Activated CD4-positive, CD25-positive, alpha-beta regulatory T cell treated with anti-CD3 and anti-CD28 coated beads, Interleukin-2, amount 50 U/mL, for 72 hours (primary cell): Measurements from ENCODE around the gene ANO1.

ENCODE experiments used
- DNase-seq: peaks from one replicate; pipeline ENCODE4 v3.0.0; 2021

The ANO1 gene

GRCh38 chr11:70099578-70100279 is 21.6 kb downstream of the ANO1 start:
- DNase-seq: no peak

- DNase-seq: no peak
Measured at GRCh38 chr11:70100280-70100603, 22.1 kb downstream of the ANO1 start.

- DNase-seq: no peak
Measured at GRCh38 chr11:70100791-70101190, 22.7 kb downstream of the ANO1 start.

GRCh38 chr11:70103256-70103975 is 25.3 kb downstream of the ANO1 start:
- no peak for DNase-seq

GRCh38 chr11:70104419-70104818 is 26.3 kb downstream of the ANO1 start:
- no peak for DNase-seq

- no peak for DNase-seq
Measured at GRCh38 chr11:70104961-70105360, 26.8 kb downstream of the ANO1 start.

- no peak for DNase-seq
Measured at GRCh38 chr11:70105369-70105754, 27.2 kb downstream of the ANO1 start.

GRCh38 chr11:70105755-70106571 is 27.8 kb downstream of the ANO1 start:
- DNase-seq: no peak

GRCh38 chr11:70106757-70107156 is 28.6 kb downstream of the ANO1 start:
- DNase-seq: no peak

- no peak for DNase-seq
Measured at GRCh38 chr11:70107191-70107590, 29.1 kb downstream of the ANO1 start.

GRCh38 chr11:70107756-70108155 is 29.6 kb downstream of the ANO1 start:
- no peak for DNase-seq

- DNase-seq: no peak
Measured at GRCh38 chr11:70108250-70108649, 30.1 kb downstream of the ANO1 start.

GRCh38 chr11:70109006-70109405 is 30.9 kb downstream of the ANO1 start:
- DNase-seq: no peak

- DNase-seq: no peak
Measured at GRCh38 chr11:70109903-70110302, 31.8 kb downstream of the ANO1 start.

GRCh38 chr11:70110538-70111055 is 32.5 kb downstream of the ANO1 start:
- no peak for DNase-seq

- no peak for DNase-seq
Measured at GRCh38 chr11:70111269-70112016, 33.3 kb downstream of the ANO1 start.

- DNase-seq: no peak
Measured at GRCh38 chr11:70112017-70112434, 33.9 kb downstream of the ANO1 start.

- no peak for DNase-seq
Measured at GRCh38 chr11:70113801-70114200, 35.7 kb downstream of the ANO1 start.

GRCh38 chr11:70115778-70116177 is 37.7 kb downstream of the ANO1 start:
- no peak for DNase-seq

GRCh38 chr11:70116386-70117065 is 38.4 kb downstream of the ANO1 start:
- no peak for DNase-seq

GRCh38 chr11:70117567-70118145 is 39.5 kb downstream of the ANO1 start:
- DNase-seq: no peak

- no peak for DNase-seq
Measured at GRCh38 chr11:70118642-70119041, 40.5 kb downstream of the ANO1 start.
